Activated B cell treated with CpG ODN at 0.5 μM for 24 hours (primary cell): ENCODE measurements around the gene TPCN2. TPM values are rescaled to one million over a fixed set of nuclear protein-coding genes. Genes with fewer than 3 reads are reported as not detected.

Experiments used
- ATAC-seq: fragments of 200-7000 bp; cut with Tn5 transposase; one replicate; pipeline ENCODE4 v1.10.0; 2021; ENCODE audit warnings: low read depth, mild to moderate bottlenecking, moderate library complexity
- CTCF ChIA-PET: fragments of 350-600 bp; sonication (Branson Sonifier 250); formaldehyde crosslinking; loops from one replicate; lab custom pipeline; 2021; ENCODE audit warnings: antibody characterized with exemption; lab: Charles Lee
- POLR2A ChIA-PET: fragments of 350-600 bp; sonication (Branson Sonifier 250); formaldehyde crosslinking; loops from one replicate; lab custom pipeline; 2021; ENCODE audit warnings: antibody characterized with exemption; lab: Charles Lee
- DNase-seq: peaks from one replicate; pipeline ENCODE4 v3.0.0; 2022
- H3K27ac Mint-ChIP-seq: one replicate; pipeline ENCODE4 v1.8.0; 2020; ENCODE audit warnings: mixed read lengths
- H3K27me3 Mint-ChIP-seq: one replicate; pipeline ENCODE4 v1.8.0; 2021; ENCODE audit warnings: mixed read lengths
- H3K36me3 Mint-ChIP-seq: one replicate; pipeline ENCODE4 v1.8.0; 2021; ENCODE audit warnings: low read depth, mixed read lengths
- H3K4me1 Mint-ChIP-seq: one replicate; pipeline ENCODE4 v1.8.0; 2021; ENCODE audit warnings: mixed read lengths
- H3K4me3 Mint-ChIP-seq: one replicate; pipeline ENCODE4 v1.8.0; 2020; ENCODE audit warnings: mild to moderate bottlenecking, mixed read lengths
- H3K9me3 Mint-ChIP-seq: one replicate; pipeline ENCODE4 v1.8.0; 2020; ENCODE audit warnings: mixed read lengths
- intact Hi-C: fragments of 100-400 bp; cut with micrococcal nuclease; formaldehyde crosslinking; loops from one replicate; pipeline ENCODE4 v1.15.1; 2024
- total RNA-seq: library from RNA; stranded (reverse); gene quantifications from 2 replicates; pipeline ENCODE4 v1.2.3, GENCODE V29; 2022
- TF ChIP-seq, protein P1 (sequence below): fragments of 200-600 bp; IDR thresholded peaks from one replicate; pipeline ENCODE4 v1.8.0; 2022; ENCODE audit warnings: antibody characterized with exemption, mild to moderate bottlenecking

TPCN2 gene
- total RNA-seq, 1 donor from 2014 or later = 35.4 TPM

DNA sequence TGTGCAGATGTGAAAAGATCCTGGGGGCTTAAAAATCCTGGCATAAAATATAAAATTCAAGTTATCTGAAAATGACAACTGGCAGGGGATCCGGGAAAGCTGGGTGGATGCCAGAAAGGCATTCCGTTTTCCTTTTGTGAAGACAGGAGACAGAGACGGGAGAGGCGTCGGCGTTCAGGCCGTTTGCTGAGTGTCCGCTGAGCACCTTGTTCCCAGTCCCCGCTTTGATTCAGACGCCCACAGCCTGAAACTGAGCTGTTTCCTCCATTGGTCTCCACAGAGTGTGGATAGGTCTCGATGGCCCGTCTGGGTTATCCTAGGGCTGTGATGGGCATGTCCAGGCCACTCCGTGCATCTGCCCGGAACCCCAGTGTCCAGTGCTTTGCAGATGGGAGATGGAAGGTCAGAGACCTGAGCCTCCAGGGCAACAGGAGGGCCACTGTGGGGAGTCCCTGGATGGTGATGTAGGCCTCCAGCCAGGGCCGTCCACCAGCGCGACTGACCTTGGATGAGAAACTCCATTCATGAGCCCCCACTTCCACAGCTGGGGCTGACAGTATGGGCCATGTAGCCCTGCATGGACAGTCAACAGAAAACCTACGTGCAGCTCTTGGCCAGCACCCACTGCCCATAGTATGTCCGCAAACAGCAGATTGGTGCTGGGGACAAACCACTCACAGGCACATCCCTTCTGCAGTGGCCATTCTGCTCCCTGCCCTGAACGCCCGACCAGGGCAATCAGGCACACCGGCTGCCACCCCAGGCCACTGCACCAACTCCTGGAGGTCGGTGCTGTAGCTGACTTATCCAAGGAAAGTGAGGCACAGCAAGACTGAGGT is 47.3 kb upstream of the TPCN2 start:
- no peaks in the 10 kb centered on the region for H3K9me3 Mint-ChIP-seq
- ChIA-PET POLR2A (no interaction called here), CTCF (no interaction called here)
- peaks cover 14% of the 10 kb centered on the region for H3K27me3 Mint-ChIP-seq
- no peak overlapping the region for H3K4me3 Mint-ChIP-seq
- intact Hi-C loops = no loop called here
- no peaks in the 10 kb centered on the region for H3K36me3 Mint-ChIP-seq
- H3K27ac Mint-ChIP-seq = no peak overlapping the region
- DNase-seq (no peak), ATAC-seq (no peak)
- no peaks in the 10 kb centered on the region for H3K4me1 Mint-ChIP-seq
- TF ChIP-seq, protein P1, sequence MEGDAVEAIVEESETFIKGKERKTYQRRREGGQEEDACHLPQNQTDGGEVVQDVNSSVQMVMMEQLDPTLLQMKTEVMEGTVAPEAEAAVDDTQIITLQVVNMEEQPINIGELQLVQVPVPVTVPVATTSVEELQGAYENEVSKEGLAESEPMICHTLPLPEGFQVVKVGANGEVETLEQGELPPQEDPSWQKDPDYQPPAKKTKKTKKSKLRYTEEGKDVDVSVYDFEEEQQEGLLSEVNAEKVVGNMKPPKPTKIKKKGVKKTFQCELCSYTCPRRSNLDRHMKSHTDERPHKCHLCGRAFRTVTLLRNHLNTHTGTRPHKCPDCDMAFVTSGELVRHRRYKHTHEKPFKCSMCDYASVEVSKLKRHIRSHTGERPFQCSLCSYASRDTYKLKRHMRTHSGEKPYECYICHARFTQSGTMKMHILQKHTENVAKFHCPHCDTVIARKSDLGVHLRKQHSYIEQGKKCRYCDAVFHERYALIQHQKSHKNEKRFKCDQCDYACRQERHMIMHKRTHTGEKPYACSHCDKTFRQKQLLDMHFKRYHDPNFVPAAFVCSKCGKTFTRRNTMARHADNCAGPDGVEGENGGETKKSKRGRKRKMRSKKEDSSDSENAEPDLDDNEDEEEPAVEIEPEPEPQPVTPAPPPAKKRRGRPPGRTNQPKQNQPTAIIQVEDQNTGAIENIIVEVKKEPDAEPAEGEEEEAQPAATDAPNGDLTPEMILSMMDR = no peak

DNA sequence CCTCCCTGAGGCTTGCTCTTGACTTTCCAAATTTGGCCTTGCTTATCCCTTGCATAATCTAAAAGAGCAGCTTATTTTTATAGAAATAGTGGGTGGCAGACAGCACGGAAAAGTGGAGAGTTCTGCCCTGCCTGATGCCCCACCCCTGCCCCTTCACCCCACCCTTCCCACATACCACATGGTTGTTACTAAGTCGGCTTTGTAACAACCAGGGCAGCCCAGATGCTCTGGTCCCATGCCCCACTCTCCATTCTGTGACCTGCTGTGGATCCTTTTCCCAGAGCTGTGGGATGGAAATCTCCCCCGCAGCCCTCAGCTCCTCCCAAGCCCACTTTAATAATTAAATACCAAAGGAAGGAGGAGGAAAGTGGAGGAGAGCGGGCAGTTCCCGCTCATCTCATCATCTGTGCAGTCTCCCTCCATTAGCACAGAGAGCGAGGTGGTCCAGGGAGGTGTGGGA is 46.6 kb upstream of the TPCN2 start:
- H3K36me3 Mint-ChIP-seq = no peaks in the 10 kb centered on the region
- DNase-seq (no peak), ATAC-seq (no peak)
- no peaks in the 10 kb centered on the region for H3K4me1 Mint-ChIP-seq
- H3K27ac Mint-ChIP-seq = no peak overlapping the region
- CTCF ChIA-PET = no interaction called here
- peaks cover 14% of the 10 kb centered on the region for H3K27me3 Mint-ChIP-seq
- no peaks in the 10 kb centered on the region for H3K9me3 Mint-ChIP-seq
- TF ChIP-seq, protein P1 = no peak
- H3K4me3 Mint-ChIP-seq = no peak overlapping the region
- POLR2A ChIA-PET = no interaction called here
- intact Hi-C loops = no loop called here

DNA sequence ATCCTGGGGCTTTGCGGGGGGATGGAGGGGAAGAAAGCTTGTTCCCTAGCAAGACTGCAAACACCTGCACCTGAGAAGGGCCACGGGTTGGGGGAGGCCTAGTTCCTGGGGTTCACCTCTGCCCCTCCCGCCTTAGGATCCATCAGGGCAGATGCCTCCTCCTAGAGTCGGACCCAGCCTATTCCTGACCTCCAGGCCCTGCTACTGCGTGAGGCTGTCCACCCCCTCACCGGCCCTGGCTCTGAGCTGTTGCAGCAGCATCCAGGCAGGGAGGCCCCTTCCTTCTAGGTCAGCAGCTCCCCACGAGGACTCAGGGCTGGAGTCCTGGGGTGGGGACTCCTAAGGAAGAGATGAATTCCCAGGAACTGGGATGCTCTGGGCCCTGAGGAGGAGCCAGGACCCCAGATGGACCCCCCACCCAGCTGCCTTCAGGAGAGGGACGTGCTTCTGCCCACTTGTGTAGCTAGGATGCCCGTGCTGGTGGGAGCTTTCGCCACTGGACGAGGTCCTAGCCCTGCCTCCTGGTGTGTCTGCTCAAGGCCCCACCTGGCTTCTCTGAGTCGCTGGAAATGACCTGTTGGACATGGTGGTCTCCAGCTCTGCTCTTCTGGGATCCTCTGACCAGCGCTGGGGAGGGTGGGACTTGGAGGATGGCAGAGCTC is 46.0 kb upstream of the TPCN2 start:
- Mint-ChIP-seq H3K36me3 (no peaks in the 10 kb centered on the region), H3K4me1 (no peaks in the 10 kb centered on the region), H3K27me3 (peaks cover 14% of the 10 kb centered on the region), H3K4me3 (no peak overlapping the region), H3K9me3 (no peaks in the 10 kb centered on the region), H3K27ac (no peak overlapping the region)
- TF ChIP-seq, protein P1 = no peak
- ChIA-PET CTCF (no interaction called here), POLR2A (no interaction called here)
- no peak for DNase-seq
- no peak for ATAC-seq
- intact Hi-C loops = no loop called here

DNA sequence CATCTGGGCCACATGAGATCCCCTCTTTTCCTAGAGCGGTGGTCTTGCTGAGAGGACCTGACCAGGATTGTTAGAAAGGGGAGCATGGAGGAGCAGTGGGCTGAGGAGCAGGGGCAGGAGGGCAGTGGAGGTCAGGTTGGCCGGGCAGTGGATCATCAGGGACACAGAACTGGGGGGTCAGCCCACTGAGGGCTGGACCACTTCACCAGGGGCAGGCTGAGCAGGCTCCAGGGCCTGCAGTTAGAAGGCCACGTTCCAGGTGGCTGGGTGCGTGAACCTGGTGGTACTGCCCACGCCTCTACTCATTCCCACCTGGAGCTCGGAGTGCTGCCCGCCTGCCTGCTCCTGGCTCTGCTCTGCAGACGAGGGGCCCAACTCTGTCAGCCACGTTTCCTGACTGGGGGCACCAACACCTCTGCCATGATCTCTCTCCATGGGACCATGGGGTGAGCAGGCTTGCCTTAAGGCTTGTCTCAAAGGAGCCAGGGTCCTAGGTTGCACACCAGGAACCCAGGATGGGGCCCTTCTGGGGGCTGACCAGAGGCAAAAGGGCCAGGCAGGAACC is 45.3 kb upstream of the TPCN2 start:
- TF ChIP-seq, protein P1 = no peak
- DNase-seq (no peak), ATAC-seq (no peak)
- Mint-ChIP-seq H3K27ac (no peak overlapping the region), H3K27me3 (peaks cover 15% of the 10 kb centered on the region), H3K9me3 (no peaks in the 10 kb centered on the region), H3K36me3 (no peaks in the 10 kb centered on the region), H3K4me3 (no peak overlapping the region), H3K4me1 (no peaks in the 10 kb centered on the region)
- ChIA-PET CTCF (no interaction called here), POLR2A (no interaction called here)
- intact Hi-C loops = no loop called here

DNA sequence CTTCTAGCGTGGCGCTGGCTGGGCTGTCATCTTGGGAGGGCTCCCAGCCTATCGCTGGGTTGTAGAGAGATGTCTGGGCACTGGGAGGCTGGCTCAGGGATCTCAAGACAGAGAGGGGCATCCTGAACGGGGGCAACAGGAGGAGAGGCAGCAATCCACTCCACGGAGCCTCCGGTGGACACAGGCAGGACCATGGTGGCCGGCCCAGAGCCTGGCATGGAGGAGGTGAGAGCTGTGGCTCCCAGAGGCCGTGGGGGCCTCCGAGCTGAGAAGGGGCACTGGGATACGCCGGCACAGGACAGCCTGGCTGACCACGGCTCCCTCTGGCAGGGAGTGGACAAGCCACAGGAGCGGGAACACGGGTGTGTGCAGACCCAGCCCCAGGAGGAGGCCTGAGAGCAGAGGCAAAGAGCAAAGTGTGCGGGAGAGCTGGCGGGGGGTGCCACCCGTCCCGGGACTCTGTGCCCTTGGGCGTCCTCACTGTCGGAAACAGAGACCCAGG is 44.8 kb upstream of the TPCN2 start:
- Mint-ChIP-seq H3K4me3 (no peak overlapping the region), H3K27ac (no peak overlapping the region), H3K4me1 (no peaks in the 10 kb centered on the region), H3K36me3 (no peaks in the 10 kb centered on the region), H3K27me3 (peaks cover 12% of the 10 kb centered on the region), H3K9me3 (no peaks in the 10 kb centered on the region)
- ATAC-seq = no peak
- intact Hi-C loops = no loop called here
- TF ChIP-seq, protein P1 = no peak
- CTCF ChIA-PET = no interaction called here
- POLR2A ChIA-PET = no interaction called here
- DNase-seq = no peak
